SK-N-SH (cell line): ENCODE results near the gene ARR3. TPM values are rescaled to one million over a fixed set of nuclear protein-coding genes. Genes with fewer than 3 reads are reported as not detected.

ENCODE experiments used
- CTCF ChIA-PET: fragments of 300-600, 350-600 bp; formaldehyde crosslinking; extraction: SDS; loops from one replicate; lab custom pipeline; 2021; lab: Yijun Ruan, JAX
- POLR2A ChIA-PET: fragments of 350-600 bp; sonication (Branson Sonifier 250); formaldehyde crosslinking; extraction: SDS; loops from one replicate; lab custom pipeline; 2020; ENCODE audit warnings: antibody characterized with exemption, inconsistent platforms; lab: Yijun Ruan, JAX
- DNase-seq: peaks from one replicate; pipeline ENCODE4 v3.0.0; 2012
- H2AFZ ChIP-seq: fragments of 200-600 bp; sonication (generic); 2 replicates; pipeline ENCODE4 v1.8.1; 2016; ENCODE audit warnings: antibody characterized with exemption, mild to moderate bottlenecking, low read depth
- H3F3A ChIP-seq: fragments of 200-600 bp; sonication (generic); replicated peaks from 2 replicates; pipeline ENCODE3; 2016; ENCODE audit warnings: antibody characterized with exemption, mild to moderate bottlenecking; ENCODE audit not compliant: insufficient read depth
- H3K27ac ChIP-seq, 2 experiments: fragments of 200-500 bp in 1 of 2; fragments of 200-600 bp in 1 of 2; sonication (Bioruptor generic) in 1 of 2; sonication (generic), shearing (Covaris generic) in 1 of 2; 2 replicates each; pipeline versions ENCODE4 v1.5.1 to v1.6.1; 2014 to 2016; ENCODE audit warnings: low read depth in 2 of 2, inconsistent platforms in 1 of 2, low read length in 1 of 2, mild to moderate bottlenecking in 1 of 2, mixed read lengths in 1 of 2
- H3K27me3 ChIP-seq: fragments of 200-600 bp; sonication (generic), shearing (Covaris generic); 2 replicates; pipeline ENCODE4 v1.6.1; 2016; ENCODE audit warnings: mixed run types; ENCODE audit not compliant: insufficient read depth
- H3K36me3 ChIP-seq, 2 experiments: fragments of 200-500 bp in 1 of 2; fragments of 200-600 bp in 1 of 2; sonication (Bioruptor generic) in 1 of 2; sonication (generic) in 1 of 2; replicated peaks in 1 of 2; 2 replicates each; pipeline versions ENCODE3 to v1.5.1; 2014 to 2016; ENCODE audit warnings: low read length in 1 of 2, mild to moderate bottlenecking in 1 of 2; ENCODE audit not compliant: insufficient read depth in 2 of 2, control insufficient read depth in 1 of 2
- H3K4me1 ChIP-seq, 2 experiments: fragments of 200-500 bp in 1 of 2; fragments of 200-600 bp in 1 of 2; sonication (Bioruptor generic) in 1 of 2; sonication (generic), shearing (Covaris generic) in 1 of 2; 2 replicates each; pipeline versions ENCODE4 v1.5.1 to v1.6.1; 2014 to 2016; ENCODE audit warnings: low read depth in 1 of 2, low read length in 1 of 2, mixed run types in 1 of 2; ENCODE audit not compliant: insufficient read depth in 2 of 2, control insufficient read depth in 1 of 2
- H3K4me2 ChIP-seq: fragments of 200-600 bp; sonication (generic), shearing (Covaris generic); 2 replicates; pipeline ENCODE4 v1.6.1; 2017; ENCODE audit warnings: mixed run types
- H3K4me3 ChIP-seq, 2 experiments: fragments of 200-500 bp in 1 of 2; fragments of 200-600 bp in 1 of 2; sonication (Bioruptor generic) in 1 of 2; sonication (generic), shearing (Covaris generic) in 1 of 2; 2 replicates each; pipeline versions ENCODE4 v1.5.1 to v1.8.1; 2014 to 2016; ENCODE audit warnings: low read depth in 2 of 2, inconsistent platforms in 1 of 2, low read length in 1 of 2, mild to moderate bottlenecking in 1 of 2, mixed read lengths in 1 of 2, moderate library complexity in 1 of 2
- H3K79me2 ChIP-seq: fragments of 200-600 bp; sonication (generic); 2 replicates; pipeline ENCODE4 v1.8.1; 2017; ENCODE audit warnings: mild to moderate bottlenecking; ENCODE audit not compliant: insufficient read depth
- H3K9ac ChIP-seq: fragments of 200-600 bp; sonication (generic); 2 replicates; pipeline ENCODE4 v1.6.1; 2017; ENCODE audit warnings: mixed run types
- H3K9me2 ChIP-seq: fragments of 200-600 bp; sonication (generic); 2 replicates; pipeline ENCODE4 v1.6.1; 2017; ENCODE audit warnings: mixed run types
- H3K9me3 ChIP-seq: fragments of 200-600 bp; sonication (generic); 2 replicates; pipeline ENCODE4 v1.6.1; 2017; ENCODE audit warnings: mixed run types, mild to moderate bottlenecking, moderate library complexity
- H4K20me1 ChIP-seq: fragments of 200-600 bp; sonication (generic); 2 replicates; pipeline ENCODE4 v1.6.1; 2017; ENCODE audit warnings: mild to moderate bottlenecking, mixed run types; ENCODE audit not compliant: insufficient read depth
- CHD2 ChIP-seq: fragments of 150-350 bp; IDR thresholded peaks from 2 replicates; pipeline ENCODE4 v1.6.1; 2018; ENCODE audit warnings: low read length; ENCODE audit not compliant: partially characterized antibody
- ELF1 ChIP-seq: IDR thresholded peaks from 2 replicates; pipeline ENCODE4 v1.4.0; 2012
- GATA2 ChIP-seq: sonication (generic); formaldehyde crosslinking; IDR thresholded peaks from 2 replicates; pipeline ENCODE4 v1.5.0; 2020; ENCODE audit warnings: mild to moderate bottlenecking, missing genetic modification reagents
- MEF2A ChIP-seq: IDR thresholded peaks from 2 replicates; pipeline ENCODE4 v1.4.0; 2012; ENCODE audit warnings: low read depth, borderline replicate concordance
- NRF1 ChIP-seq: IDR thresholded peaks from 2 replicates; pipeline ENCODE4 v1.6.1; 2012; ENCODE audit warnings: low read depth, mild to moderate bottlenecking, low read length
- RAD21 ChIP-seq: IDR thresholded peaks from 2 replicates; pipeline ENCODE4 v1.6.1; 2012; ENCODE audit warnings: mild to moderate bottlenecking, low read length
- RCOR1 ChIP-seq: fragments of 150-350 bp; IDR thresholded peaks from 2 replicates; pipeline ENCODE4 v1.6.1; 2017; ENCODE audit warnings: antibody characterized with exemption, low read length
- RFX5 ChIP-seq: IDR thresholded peaks from 2 replicates; pipeline ENCODE4 v1.6.1; 2012; ENCODE audit warnings: mild to moderate bottlenecking, improper control_type of control experiment, low read length
- SIN3A ChIP-seq: IDR thresholded peaks from 2 replicates; pipeline ENCODE4 v1.6.1; 2012; ENCODE audit warnings: low read depth, mild to moderate bottlenecking, low read length, moderate library complexity, borderline replicate concordance
- YY1 ChIP-seq: IDR thresholded peaks from 2 replicates; pipeline ENCODE4 v1.4.0; 2012; ENCODE audit warnings: low read depth, mild to moderate bottlenecking
- WGBS: methylation state at CpG from one replicate; pipeline ENCODE4 v1.1.6; 2017; ENCODE audit warnings: low lambda C conversion rate; 5-methylcytosine and 5-hydroxymethylcytosine counted together
- polyA plus RNA-seq, 3 experiments: library from polyadenylated mRNA; depleted of rRNA; stranded (reverse); fragments of >200 nt; gene quantifications; 2 replicates each; pipeline ENCODE4 v1.2.3, GENCODE V29; 2012
- TF ChIP-seq, protein P1 (sequence below): IDR thresholded peaks from 2 replicates; pipeline ENCODE4 v1.4.0; 2012; ENCODE audit warnings: low read depth
- TF ChIP-seq, protein P2 (sequence below): fragments of 200-600 bp; sonication (generic); IDR thresholded peaks from 2 replicates; pipeline ENCODE4 v1.6.1; 2017; ENCODE audit warnings: antibody characterized with exemption, mild to moderate bottlenecking, moderate library complexity
- TF ChIP-seq, protein P3 (sequence below): IDR thresholded peaks from 2 replicates; pipeline ENCODE4 v1.6.1; 2012; ENCODE audit warnings: mild to moderate bottlenecking, low read depth, low read length, moderate library complexity
- TF ChIP-seq, protein P4 (sequence below): IDR thresholded peaks from 2 replicates; pipeline ENCODE4; 2012
- TF ChIP-seq, protein P5 (sequence below): fragments of 150-350 bp; IDR thresholded peaks from 2 replicates; pipeline ENCODE4 v1.6.1; 2016; ENCODE audit warnings: mild to moderate bottlenecking, low read depth, low read length
- TF ChIP-seq, protein P6 (sequence below): fragments of 150-350 bp; IDR thresholded peaks from 2 replicates; pipeline ENCODE4 v1.6.1; 2017; ENCODE audit warnings: antibody characterized with exemption, low read length, low read depth, borderline replicate concordance

Gene ARR3
- polyA plus RNA-seq, 1 of the 3 experiments (the other 2 are of a cell fraction), result not detected

DNA sequence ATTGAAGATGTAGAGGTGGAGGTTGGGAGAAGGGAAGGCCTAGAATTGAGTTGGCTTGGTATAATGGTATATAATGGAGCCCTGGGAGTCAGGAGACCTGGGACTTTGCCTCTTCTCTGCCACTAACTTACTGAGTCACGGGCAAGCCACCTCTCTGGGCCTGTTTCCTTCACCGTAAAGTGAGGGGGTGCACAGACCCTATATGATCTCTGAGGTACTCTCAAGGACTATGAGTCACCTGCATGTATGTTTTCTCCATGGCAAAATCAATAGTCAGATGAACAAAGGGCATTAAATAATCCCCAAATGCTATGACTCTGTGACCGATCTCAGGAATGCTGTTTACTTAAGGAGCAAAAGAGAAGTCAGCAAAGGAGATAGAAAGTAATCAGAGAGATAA, 13.2 kb upstream of the ARR3 start:
- POLR2A ChIA-PET, result no interaction called here

More for the DNA sequence above, 13.2 kb upstream of the ARR3 start:
- Histone ChIP-seq H3K36me3 (no peaks in the 10 kb centered on the region), H3K27me3 (no peaks in the 10 kb centered on the region; the same call in 1 of the 2 replicates), H2AFZ (no peak overlapping the region), H3K27ac (no peak overlapping the region), H3K9me3 (no peaks in the 10 kb centered on the region), H3K4me1 (no peaks in the 10 kb centered on the region), H3K9me2 (no peaks in the 10 kb centered on the region), H3K9ac (no peak overlapping the region), H3K4me2 (no peak overlapping the region), H4K20me1 (no peaks in the 10 kb centered on the region), H3F3A (no peaks in the 10 kb centered on the region)
- 45% methylated on average over 3 of the region's 3 CpGs for WGBS
- no peak for DNase-seq
- CTCF ChIA-PET, result no interaction called here
- TF ChIP-seq, protein P1, sequence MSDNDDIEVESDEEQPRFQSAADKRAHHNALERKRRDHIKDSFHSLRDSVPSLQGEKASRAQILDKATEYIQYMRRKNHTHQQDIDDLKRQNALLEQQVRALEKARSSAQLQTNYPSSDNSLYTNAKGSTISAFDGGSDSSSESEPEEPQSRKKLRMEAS, result no peak
- TF ChIP-seq, protein P2, sequence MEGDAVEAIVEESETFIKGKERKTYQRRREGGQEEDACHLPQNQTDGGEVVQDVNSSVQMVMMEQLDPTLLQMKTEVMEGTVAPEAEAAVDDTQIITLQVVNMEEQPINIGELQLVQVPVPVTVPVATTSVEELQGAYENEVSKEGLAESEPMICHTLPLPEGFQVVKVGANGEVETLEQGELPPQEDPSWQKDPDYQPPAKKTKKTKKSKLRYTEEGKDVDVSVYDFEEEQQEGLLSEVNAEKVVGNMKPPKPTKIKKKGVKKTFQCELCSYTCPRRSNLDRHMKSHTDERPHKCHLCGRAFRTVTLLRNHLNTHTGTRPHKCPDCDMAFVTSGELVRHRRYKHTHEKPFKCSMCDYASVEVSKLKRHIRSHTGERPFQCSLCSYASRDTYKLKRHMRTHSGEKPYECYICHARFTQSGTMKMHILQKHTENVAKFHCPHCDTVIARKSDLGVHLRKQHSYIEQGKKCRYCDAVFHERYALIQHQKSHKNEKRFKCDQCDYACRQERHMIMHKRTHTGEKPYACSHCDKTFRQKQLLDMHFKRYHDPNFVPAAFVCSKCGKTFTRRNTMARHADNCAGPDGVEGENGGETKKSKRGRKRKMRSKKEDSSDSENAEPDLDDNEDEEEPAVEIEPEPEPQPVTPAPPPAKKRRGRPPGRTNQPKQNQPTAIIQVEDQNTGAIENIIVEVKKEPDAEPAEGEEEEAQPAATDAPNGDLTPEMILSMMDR, result no peak
- TF ChIP-seq, protein P3, sequence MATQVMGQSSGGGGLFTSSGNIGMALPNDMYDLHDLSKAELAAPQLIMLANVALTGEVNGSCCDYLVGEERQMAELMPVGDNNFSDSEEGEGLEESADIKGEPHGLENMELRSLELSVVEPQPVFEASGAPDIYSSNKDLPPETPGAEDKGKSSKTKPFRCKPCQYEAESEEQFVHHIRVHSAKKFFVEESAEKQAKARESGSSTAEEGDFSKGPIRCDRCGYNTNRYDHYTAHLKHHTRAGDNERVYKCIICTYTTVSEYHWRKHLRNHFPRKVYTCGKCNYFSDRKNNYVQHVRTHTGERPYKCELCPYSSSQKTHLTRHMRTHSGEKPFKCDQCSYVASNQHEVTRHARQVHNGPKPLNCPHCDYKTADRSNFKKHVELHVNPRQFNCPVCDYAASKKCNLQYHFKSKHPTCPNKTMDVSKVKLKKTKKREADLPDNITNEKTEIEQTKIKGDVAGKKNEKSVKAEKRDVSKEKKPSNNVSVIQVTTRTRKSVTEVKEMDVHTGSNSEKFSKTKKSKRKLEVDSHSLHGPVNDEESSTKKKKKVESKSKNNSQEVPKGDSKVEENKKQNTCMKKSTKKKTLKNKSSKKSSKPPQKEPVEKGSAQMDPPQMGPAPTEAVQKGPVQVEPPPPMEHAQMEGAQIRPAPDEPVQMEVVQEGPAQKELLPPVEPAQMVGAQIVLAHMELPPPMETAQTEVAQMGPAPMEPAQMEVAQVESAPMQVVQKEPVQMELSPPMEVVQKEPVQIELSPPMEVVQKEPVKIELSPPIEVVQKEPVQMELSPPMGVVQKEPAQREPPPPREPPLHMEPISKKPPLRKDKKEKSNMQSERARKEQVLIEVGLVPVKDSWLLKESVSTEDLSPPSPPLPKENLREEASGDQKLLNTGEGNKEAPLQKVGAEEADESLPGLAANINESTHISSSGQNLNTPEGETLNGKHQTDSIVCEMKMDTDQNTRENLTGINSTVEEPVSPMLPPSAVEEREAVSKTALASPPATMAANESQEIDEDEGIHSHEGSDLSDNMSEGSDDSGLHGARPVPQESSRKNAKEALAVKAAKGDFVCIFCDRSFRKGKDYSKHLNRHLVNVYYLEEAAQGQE, result no peak
- TF ChIP-seq RAD21, result no peak
- TF ChIP-seq YY1, result no peak
- no peak for TF ChIP-seq MEF2A
- TF ChIP-seq, protein P4, sequence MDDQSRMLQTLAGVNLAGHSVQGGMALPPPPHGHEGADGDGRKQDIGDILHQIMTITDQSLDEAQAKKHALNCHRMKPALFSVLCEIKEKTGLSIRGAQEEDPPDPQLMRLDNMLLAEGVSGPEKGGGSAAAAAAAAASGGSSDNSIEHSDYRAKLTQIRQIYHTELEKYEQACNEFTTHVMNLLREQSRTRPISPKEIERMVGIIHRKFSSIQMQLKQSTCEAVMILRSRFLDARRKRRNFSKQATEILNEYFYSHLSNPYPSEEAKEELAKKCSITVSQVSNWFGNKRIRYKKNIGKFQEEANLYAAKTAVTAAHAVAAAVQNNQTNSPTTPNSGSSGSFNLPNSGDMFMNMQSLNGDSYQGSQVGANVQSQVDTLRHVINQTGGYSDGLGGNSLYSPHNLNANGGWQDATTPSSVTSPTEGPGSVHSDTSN, result no peak
- TF ChIP-seq, protein P5, sequence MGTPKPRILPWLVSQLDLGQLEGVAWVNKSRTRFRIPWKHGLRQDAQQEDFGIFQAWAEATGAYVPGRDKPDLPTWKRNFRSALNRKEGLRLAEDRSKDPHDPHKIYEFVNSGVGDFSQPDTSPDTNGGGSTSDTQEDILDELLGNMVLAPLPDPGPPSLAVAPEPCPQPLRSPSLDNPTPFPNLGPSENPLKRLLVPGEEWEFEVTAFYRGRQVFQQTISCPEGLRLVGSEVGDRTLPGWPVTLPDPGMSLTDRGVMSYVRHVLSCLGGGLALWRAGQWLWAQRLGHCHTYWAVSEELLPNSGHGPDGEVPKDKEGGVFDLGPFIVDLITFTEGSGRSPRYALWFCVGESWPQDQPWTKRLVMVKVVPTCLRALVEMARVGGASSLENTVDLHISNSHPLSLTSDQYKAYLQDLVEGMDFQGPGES, result no peak
- no peak for TF ChIP-seq CHD2
- no peak for TF ChIP-seq RCOR1
- no peak for TF ChIP-seq NRF1
- no peak for TF ChIP-seq RFX5
- no peak for TF ChIP-seq ELF1
- TF ChIP-seq, protein P6, sequence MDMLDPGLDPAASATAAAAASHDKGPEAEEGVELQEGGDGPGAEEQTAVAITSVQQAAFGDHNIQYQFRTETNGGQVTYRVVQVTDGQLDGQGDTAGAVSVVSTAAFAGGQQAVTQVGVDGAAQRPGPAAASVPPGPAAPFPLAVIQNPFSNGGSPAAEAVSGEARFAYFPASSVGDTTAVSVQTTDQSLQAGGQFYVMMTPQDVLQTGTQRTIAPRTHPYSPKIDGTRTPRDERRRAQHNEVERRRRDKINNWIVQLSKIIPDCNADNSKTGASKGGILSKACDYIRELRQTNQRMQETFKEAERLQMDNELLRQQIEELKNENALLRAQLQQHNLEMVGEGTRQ, result no peak
- TF ChIP-seq SIN3A, result no peak
- TF ChIP-seq GATA2, result no peak
- TF ChIP-seq, all 33 proteins: peak for 0
- Histone ChIP-seq H3K4me3 (no peak overlapping the region), H3K79me2 (no peaks in the 10 kb centered on the region)
